T-helper 17 cell (primary cell): ENCODE data around the gene SLAMF7. TPM values are rescaled to one million over a fixed set of nuclear protein-coding genes. Genes with fewer than 3 reads are reported as not detected.
A peak's percentile ranks its signal among the peaks of the same experiment; 100 is the strongest.
"Not testable (repeated sequence)": the region's sequence is repeated elsewhere in the genome, so short reads cannot be mapped to it uniquely, and the experiment has no call there.

ENCODE experiments used
- ATAC-seq: fragments of 150-1000 bp; cut with Tn5 transposase; 2 replicates; pipeline ENCODE4 v1.10.0; 2021; ENCODE audit warnings: mild to moderate bottlenecking, moderate library complexity
- DNase-seq, 3 donors: peaks; one replicate each; pipeline versions ENCODE4 v3.0.0 to v3.0.0-alpha.2; 2020 to 2021
- H3K9me3 ChIP-seq: one replicate; pipeline ENCODE4 v1.7.0; 2013; ENCODE audit warnings: low read length, mild to moderate bottlenecking; ENCODE audit not compliant: control insufficient read depth, poor library complexity, severe bottlenecking
- H3K27ac Mint-ChIP-seq: one replicate; pipeline ENCODE4 v1.8.0; 2022; ENCODE audit warnings: mild to moderate bottlenecking, moderate library complexity, mixed read lengths
- H3K27me3 Mint-ChIP-seq: one replicate; pipeline ENCODE4 v1.8.0; 2022; ENCODE audit warnings: mixed read lengths
- H3K36me3 Mint-ChIP-seq: one replicate; pipeline ENCODE4 v1.8.0; 2022; ENCODE audit warnings: low read depth, mixed read lengths
- H3K4me1 Mint-ChIP-seq: one replicate; pipeline ENCODE4 v1.8.0; 2022; ENCODE audit warnings: mild to moderate bottlenecking, mixed read lengths
- H3K4me3 Mint-ChIP-seq: one replicate; pipeline ENCODE4 v1.8.0; 2022; ENCODE audit warnings: mild to moderate bottlenecking, moderate library complexity, mixed read lengths
- total RNA-seq, 4 donors: library from RNA in 2 of 4; stranded (reverse) in 2 of 4; gene quantifications; one replicate each; pipeline ENCODE4 v1.2.3 and lab custom pipeline; 2022 to 2026

The SLAMF7 gene
- total RNA-seq (1 to 10 TPM; 3.1 to 3.9 TPM), total RNA-seq (lab: John Stamatoyannopoulos, UW) (0 to 0.15 reads per million in 2 donors)

- ATAC-seq = peak; percentile 54
- Mint-ChIP-seq H3K27me3 (peaks cover 6% of the 10 kb centered on the region), H3K27ac (peak within 1 kb of the TSS; percentile 9)
Measured at GRCh38 chr1:160739098-160739511, at the start of gene SLAMF7. Gene SLAMF7 (plus strand): TSS chr1:160739247. CDS start chr1:160739302, 55 bp downstream.

GRCh38 chr1:160692390-160692789, 46.7 kb upstream of the SLAMF7 start:
- H3K36me3 Mint-ChIP-seq, DNase-seq, H3K27me3 Mint-ChIP-seq, H3K9me3 ChIP-seq, H3K4me3 Mint-ChIP-seq, ATAC-seq: not testable (repeated sequence)
- peak overlapping the region; percentile 90 for H3K27ac Mint-ChIP-seq
- peaks cover 49% of the 10 kb centered on the region for H3K4me1 Mint-ChIP-seq

More at GRCh38 chr1:160739098-160739511, at the start of gene SLAMF7:
- H3K4me3 Mint-ChIP-seq = no peak within 1 kb of the TSS
- H3K4me1 Mint-ChIP-seq = peaks cover 18% of the 10 kb centered on the region
- H3K36me3 Mint-ChIP-seq = peaks cover 6% of the 10 kb centered on the region
- H3K9me3 ChIP-seq = no peaks in the 10 kb centered on the region
- no peak for DNase-seq

GRCh38 chr1:160702100-160702499, 36.9 kb upstream of the SLAMF7 start:
- Mint-ChIP-seq H3K36me3 (peaks cover 12% of the 10 kb centered on the region), H3K27me3 (no peaks in the 10 kb centered on the region), H3K27ac (peak overlapping the region; percentile 92), H3K4me3 (peak overlapping the region; percentile 83), H3K4me1 (peaks cover 58% of the 10 kb centered on the region)
- no peaks in the 10 kb centered on the region for H3K9me3 ChIP-seq
- no peak for DNase-seq
- no peak for ATAC-seq

GRCh38 chr1:160704250-160704649, 34.8 kb upstream of the SLAMF7 start:
- Mint-ChIP-seq H3K36me3 (peaks cover 12% of the 10 kb centered on the region), H3K27ac (no peak overlapping the region), H3K4me1 (peaks cover 53% of the 10 kb centered on the region), H3K4me3 (peak overlapping the region; percentile 81), H3K27me3 (no peaks in the 10 kb centered on the region)
- DNase-seq (no peak), ATAC-seq (no peak)
- H3K9me3 ChIP-seq = no peaks in the 10 kb centered on the region

- not testable (repeated sequence) for H3K9me3 ChIP-seq, DNase-seq, H3K27me3 Mint-ChIP-seq, H3K27ac Mint-ChIP-seq
- H3K36me3 Mint-ChIP-seq = peaks cover 12% of the 10 kb centered on the region
- H3K4me1 Mint-ChIP-seq = peaks cover 49% of the 10 kb centered on the region
- ATAC-seq = peak; percentile 18
- H3K4me3 Mint-ChIP-seq = peak overlapping the region; percentile 71
Measured at GRCh38 chr1:160705212-160705621, 33.8 kb upstream of the SLAMF7 start.

- peaks cover 48% of the 10 kb centered on the region for H3K4me1 Mint-ChIP-seq
- H3K27ac Mint-ChIP-seq = no peak overlapping the region
- no peaks in the 10 kb centered on the region for H3K9me3 ChIP-seq
- peaks cover 12% of the 10 kb centered on the region for H3K36me3 Mint-ChIP-seq
- ATAC-seq (no peak), DNase-seq (no peak)
- no peaks in the 10 kb centered on the region for H3K27me3 Mint-ChIP-seq
- peak overlapping the region; percentile 71 for H3K4me3 Mint-ChIP-seq
Measured at GRCh38 chr1:160705742-160706141, 33.3 kb upstream of the SLAMF7 start.

- ATAC-seq (no peak), DNase-seq (no peak)
- H3K9me3 ChIP-seq = no peaks in the 10 kb centered on the region
- peaks cover 48% of the 10 kb centered on the region for H3K4me1 Mint-ChIP-seq
- peaks cover 12% of the 10 kb centered on the region for H3K36me3 Mint-ChIP-seq
- no peaks in the 10 kb centered on the region for H3K27me3 Mint-ChIP-seq
- no peak overlapping the region for H3K27ac Mint-ChIP-seq
- peak overlapping the region; percentile 71 for H3K4me3 Mint-ChIP-seq
Measured at GRCh38 chr1:160706526-160707235, 32.4 kb upstream of the SLAMF7 start.

GRCh38 chr1:160707236-160708064, 31.6 kb upstream of the SLAMF7 start:
- ATAC-seq = peak; percentile 19
- DNase-seq = no peak
- peaks cover 50% of the 10 kb centered on the region for H3K4me1 Mint-ChIP-seq
- no peak overlapping the region for H3K4me3 Mint-ChIP-seq
- H3K27me3 Mint-ChIP-seq = no peaks in the 10 kb centered on the region
- no peak overlapping the region for H3K27ac Mint-ChIP-seq
- no peaks in the 10 kb centered on the region for H3K9me3 ChIP-seq
- peaks cover 9% of the 10 kb centered on the region for H3K36me3 Mint-ChIP-seq

- Mint-ChIP-seq H3K4me1 (peaks cover 52% of the 10 kb centered on the region), H3K36me3 (peaks cover 9% of the 10 kb centered on the region), H3K27ac (no peak overlapping the region), H3K4me3 (no peak overlapping the region), H3K27me3 (no peaks in the 10 kb centered on the region)
- no peak for DNase-seq
- H3K9me3 ChIP-seq = no peaks in the 10 kb centered on the region
- no peak for ATAC-seq
Measured at GRCh38 chr1:160708118-160708517, 30.9 kb upstream of the SLAMF7 start.

DNA sequence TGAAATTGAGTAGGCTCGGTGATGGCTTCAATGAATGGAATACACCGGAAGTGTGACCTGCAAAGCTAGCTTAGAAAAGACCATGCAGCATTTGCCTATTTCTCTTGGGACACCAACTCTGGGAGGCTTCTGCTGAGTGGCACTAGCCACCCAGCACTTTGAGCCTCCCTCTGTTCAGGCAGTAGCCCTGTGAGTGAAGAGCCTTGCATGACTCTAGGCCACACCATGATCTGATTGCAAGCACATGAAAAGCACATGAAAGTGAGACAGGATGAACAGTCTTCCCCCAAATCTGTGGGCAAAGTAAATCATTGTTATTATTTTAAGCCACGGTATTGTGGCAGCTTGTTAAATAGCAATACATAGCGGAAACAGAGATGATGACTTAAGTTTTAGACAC, 30.2 kb upstream of the SLAMF7 start:
- no peaks in the 10 kb centered on the region for H3K27me3 Mint-ChIP-seq
- H3K27ac Mint-ChIP-seq = no peak overlapping the region
- DNase-seq (no peak), ATAC-seq (peak; percentile 23)
- H3K36me3 Mint-ChIP-seq = peaks cover 2% of the 10 kb centered on the region
- peaks cover 47% of the 10 kb centered on the region for H3K4me1 Mint-ChIP-seq
- H3K9me3 ChIP-seq = no peaks in the 10 kb centered on the region
- H3K4me3 Mint-ChIP-seq = no peak overlapping the region

- Mint-ChIP-seq H3K27me3 (no peaks in the 10 kb centered on the region), H3K36me3 (no peaks in the 10 kb centered on the region), H3K27ac (no peak overlapping the region), H3K4me1 (peaks cover 44% of the 10 kb centered on the region), H3K4me3 (no peak overlapping the region)
- ATAC-seq (no peak), DNase-seq (no peak)
- no peaks in the 10 kb centered on the region for H3K9me3 ChIP-seq
Measured at GRCh38 chr1:160709715-160710114, 29.3 kb upstream of the SLAMF7 start.

DNA sequence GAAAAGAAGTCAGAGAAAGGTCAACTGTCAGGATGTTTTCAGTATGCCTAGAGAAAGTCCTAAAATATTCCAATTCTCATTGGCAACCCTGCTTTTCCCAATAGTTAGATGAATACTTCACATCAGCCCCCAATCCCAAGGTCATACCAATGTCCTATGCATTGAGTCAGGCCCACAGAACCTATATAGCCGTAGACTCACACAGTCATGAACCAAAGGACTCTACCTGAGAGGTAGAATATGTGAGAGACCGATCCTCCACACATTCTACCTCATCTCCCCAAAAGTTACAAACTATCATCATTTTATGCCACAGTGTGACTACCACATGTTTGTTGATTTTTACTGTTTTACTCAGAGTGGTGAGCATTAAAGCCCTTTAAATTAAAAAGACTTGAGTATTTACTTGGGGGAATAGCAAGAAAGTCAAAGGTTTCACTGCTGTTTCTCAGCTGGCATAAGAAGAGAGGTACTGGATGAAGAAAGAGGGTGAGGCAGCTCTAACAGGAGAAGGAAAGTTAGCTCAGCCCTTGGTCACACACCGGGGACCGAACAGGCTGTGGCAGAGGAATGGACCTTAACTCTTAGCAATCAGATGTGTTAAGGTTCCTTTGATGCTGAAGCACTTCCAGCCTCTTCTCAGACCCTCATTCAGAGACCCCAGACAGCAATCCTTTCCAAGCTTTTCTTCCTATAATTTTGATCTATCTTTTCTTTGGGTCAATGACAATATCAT, 28.4 kb upstream of the SLAMF7 start:
- DNase-seq (no peak), ATAC-seq (no peak)
- peaks cover 35% of the 10 kb centered on the region for H3K4me1 Mint-ChIP-seq
- no peak overlapping the region for H3K27ac Mint-ChIP-seq
- H3K36me3 Mint-ChIP-seq = no peaks in the 10 kb centered on the region
- no peaks in the 10 kb centered on the region for H3K9me3 ChIP-seq
- no peak overlapping the region for H3K4me3 Mint-ChIP-seq
- H3K27me3 Mint-ChIP-seq = no peaks in the 10 kb centered on the region

- Mint-ChIP-seq H3K27ac (no peak overlapping the region), H3K4me1 (peaks cover 32% of the 10 kb centered on the region), H3K27me3 (peaks cover 2% of the 10 kb centered on the region), H3K36me3 (no peaks in the 10 kb centered on the region), H3K4me3 (no peak overlapping the region)
- no peak for DNase-seq
- ATAC-seq = no peak
- no peaks in the 10 kb centered on the region for H3K9me3 ChIP-seq
Measured at GRCh38 chr1:160711276-160711601, 27.8 kb upstream of the SLAMF7 start.
